HG03571 (cell line): Measurements from ENCODE around the gene IL23R.

Experiments
- ATAC-seq: cut with Tn5 transposase; IDR thresholded peaks from one replicate; pipeline ENCODE4 v1.9.1; 2021; ENCODE audit not compliant: unreplicated experiment

Gene IL23R

DNA sequence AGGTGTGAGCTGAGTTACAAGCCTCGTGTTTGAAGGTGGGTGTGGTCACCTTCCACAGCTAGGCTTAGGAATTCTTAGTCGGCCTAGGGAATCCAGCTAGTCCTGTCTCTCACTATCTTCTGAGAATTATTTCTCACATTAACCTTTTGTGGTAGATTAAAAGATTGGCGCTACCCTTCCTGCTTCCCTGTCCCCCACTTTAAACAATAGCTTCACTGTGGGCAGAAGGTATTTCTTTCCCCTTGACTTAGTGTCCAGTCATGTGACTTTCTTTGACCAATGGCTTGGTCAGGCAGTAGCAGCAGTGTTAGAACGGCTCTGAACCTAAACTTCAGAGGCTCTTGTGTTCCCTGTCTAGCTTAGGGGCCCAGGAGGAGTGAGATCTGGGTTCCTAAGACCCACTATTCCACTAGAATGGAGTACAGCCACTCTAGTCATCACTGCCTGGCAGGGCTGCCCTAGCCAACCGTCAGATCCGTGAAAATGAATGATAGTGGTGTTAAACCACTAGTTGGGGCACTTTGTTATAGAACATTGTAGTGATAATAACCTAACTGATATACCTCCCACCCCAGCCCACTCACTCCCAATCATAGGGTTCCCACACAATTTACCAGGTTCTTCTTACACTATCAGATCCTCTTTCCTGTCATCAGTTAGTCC lies 17.6 kb upstream of the IL23R start:
- no peak for ATAC-seq

DNA sequence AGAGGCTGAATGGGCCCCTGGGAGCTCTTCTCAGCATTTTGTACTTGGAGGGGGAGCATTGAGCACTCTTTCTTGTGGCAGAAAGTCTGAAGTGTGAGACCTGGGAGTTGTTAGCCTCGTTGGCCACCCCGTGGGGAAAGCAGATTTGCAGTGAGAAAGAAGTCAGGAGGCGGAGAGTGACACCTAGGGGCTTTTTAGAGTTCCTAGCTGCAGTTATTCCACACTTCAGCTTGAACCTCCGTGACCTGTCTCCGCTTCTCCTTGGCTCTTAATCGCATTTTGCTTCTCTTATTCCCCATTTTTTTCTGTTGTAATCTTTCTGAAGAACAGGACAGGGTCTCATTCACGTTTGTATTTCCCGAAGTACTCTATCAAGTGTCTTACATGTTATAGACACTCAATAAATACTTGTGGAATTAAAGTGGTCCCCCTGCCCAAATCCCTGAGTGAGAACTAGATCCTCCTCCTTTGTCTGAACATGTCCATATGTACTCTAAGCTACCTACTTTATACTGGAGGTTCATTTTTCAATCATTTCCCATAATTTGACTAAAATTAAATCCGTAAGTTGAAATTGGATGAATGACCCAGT lies 17.0 kb upstream of the IL23R start:
- peak; percentile 91 for ATAC-seq

DNA sequence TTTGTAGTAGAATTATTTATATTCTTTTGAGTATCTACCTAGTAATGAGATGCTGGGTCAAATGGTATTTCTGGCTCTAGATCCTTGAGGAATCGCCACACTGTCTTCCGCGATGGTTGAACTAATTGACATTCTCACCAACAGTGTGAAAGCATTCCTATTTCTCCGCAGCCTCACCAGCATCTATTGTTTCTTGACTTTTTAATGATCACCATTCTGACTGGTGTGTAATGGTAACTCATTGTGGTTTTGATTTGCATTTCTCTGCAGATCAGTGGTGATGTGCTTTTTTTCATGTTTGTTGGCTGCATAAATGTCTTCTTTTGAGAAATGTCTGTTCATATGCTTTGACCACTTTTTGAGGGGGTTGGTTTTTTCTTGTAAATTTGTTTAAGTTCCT lies 15.3 kb upstream of the IL23R start:
- no peak for ATAC-seq

- no peak for ATAC-seq
Observed at GRCh38 chr1:67158401-67158800, 7.9 kb upstream of the IL23R start.

DNA sequence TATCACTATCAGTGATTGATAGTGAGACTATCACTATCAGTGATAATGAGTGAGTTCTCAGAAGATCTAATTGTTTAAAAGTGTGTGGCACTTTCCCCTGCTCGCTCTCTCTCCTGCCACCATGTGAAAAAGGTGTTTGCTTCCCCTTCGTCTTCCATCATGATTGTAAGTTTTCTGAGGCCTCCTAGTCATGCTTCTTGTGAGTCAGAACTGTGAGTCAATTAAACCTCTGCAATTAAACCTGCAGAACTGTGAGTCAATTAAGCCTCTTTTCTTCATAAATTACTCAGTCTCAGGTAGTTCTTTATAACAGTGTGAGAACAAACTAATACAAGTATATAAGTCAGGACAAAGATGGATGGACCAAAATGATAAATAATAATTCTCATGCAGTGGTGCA lies 7.0 kb upstream of the IL23R start:
- ATAC-seq = no peak

GRCh38 chr1:67162954-67163353 lies 3.3 kb upstream of the IL23R start:
- no peak for ATAC-seq

DNA sequence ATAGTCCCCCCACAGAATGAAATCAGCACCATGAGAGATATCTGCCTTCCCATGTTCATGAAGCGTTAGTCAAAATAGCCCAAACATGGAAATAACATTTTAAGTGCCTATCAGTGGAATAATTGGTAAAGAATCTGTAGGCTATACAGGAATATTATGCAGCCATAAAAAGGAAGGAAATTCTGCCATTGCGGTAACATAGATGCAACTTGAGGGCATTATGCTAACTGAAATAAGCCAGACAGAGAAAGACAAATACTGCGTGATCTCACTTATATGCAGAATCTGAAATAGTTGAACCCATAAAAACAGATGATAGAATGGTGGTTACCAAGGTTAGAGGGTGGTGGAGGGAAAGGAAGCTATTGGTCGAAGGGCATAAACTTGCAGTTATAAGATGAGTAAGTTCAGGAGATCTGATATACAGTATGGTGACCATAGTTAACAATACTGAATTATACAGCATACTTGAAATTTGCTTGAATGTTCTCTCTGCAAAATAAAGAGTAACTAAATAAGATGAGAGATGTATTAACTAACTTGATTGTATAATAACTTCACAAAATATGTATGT lies 699 bp upstream of the IL23R start:
- no peak for ATAC-seq

- no peak for ATAC-seq
Observed at GRCh38 chr1:67169496-67169895, 3.2 kb downstream of the IL23R start.

DNA sequence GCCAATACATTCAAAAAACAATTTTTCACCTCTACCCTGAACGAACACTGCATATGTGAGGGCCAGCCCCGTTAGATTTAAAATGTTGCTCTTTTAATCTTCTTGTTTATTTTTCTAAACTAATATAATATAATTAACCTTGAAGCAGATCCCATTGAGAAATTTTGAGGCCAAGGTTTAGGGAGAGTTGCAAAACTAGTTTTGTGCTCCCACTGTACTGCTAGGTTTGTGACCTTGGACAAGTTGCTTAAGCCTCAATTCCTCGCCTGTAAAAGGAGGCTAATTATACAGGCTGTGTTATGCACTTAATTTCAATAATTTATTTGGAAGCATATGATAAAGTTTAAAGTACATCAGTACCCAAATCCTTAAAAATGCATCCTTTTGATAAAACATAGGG lies 3.7 kb downstream of the IL23R start:
- ATAC-seq = no peak

DNA sequence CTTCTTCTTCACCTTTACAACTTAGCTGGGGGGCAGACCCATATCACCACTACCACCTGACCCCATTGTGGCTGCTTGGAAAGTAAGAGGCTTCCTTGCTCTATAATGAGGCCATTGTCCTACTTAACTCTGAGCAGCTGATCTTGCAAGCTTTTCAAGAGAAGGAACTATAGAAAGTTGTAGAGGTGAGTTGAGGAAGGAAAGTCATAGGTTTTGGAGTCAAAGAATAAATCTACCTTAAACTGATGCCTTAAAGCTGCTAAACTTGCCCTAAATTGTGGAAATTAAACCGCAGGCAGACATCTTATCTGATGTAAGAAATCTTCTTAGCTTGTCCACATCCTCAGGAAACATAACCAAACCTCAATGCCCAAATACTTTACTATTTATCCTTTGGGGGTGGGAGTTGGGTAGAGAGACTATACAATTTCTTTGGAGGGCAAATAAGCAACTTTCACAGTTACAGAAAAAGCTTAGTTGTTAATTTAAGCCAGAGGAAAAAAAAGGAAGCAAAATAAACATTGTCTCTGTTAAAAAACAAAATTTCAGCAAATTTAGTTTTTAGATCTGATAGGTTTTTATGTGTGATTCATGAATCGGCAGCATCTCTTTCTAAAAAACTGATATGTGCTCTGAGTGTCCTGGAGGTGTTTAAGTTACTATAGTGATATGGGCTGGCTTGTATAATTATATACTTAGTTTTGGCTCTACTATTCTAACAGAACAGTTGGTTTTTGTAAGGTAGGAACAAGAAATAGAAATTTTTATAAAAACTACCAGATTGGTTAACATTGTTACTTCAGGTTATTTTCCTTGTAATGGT lies 4.7 kb downstream of the IL23R start:
- no peak for ATAC-seq

DNA sequence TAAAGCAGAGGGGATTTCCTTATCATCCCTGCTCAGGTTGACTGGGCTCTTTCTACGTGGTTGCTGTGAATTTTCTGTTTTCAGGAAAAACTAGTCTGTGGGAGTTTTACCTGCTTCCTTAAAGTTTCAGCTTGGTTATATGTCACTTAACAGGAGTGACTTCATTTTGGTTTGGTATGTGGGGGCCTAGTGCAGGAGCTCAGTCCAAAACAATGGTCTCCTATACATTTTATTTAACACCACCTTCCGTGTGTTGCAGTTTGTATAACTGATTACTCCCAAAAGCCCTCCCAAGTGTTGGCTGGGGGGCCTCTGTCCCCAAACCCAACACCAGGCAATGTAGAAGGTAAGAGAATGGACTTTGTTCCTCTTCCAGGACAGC lies 5.3 kb downstream of the IL23R start:
- ATAC-seq = no peak

GRCh38 chr1:67171978-67172377 lies 5.7 kb downstream of the IL23R start:
- no peak for ATAC-seq

- no peak for ATAC-seq
Observed at GRCh38 chr1:67173988-67174387, 7.7 kb downstream of the IL23R start.

GRCh38 chr1:67174716-67175284 lies 8.5 kb downstream of the IL23R start:
- no peak for ATAC-seq

DNA sequence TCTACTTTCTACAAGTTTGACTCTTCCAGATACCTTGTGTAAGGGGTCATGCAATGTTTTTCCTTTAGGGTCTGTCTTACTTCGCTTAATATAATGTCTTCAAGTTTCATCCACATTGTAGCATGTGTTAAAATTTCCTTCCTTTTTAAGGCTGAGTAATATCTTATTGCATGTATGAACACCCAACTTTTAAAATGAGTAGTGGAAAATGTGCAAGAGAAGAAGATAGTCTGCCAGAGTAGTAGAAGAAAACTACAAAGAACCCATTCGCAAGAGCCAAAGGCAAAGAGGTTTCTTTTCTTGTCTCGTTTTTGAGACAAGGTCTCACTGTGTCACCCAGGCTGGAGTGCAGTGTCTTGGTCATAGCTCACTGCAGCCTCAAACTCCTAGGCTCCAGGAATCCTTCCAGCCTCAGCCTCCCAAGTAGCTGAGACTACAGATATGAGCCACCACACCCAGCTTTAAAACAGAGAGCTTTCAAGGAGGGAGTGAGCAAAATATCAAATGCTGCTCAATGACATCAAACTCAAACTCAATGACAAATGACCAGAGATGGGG lies 9.4 kb downstream of the IL23R start:
- no peak for ATAC-seq

DNA sequence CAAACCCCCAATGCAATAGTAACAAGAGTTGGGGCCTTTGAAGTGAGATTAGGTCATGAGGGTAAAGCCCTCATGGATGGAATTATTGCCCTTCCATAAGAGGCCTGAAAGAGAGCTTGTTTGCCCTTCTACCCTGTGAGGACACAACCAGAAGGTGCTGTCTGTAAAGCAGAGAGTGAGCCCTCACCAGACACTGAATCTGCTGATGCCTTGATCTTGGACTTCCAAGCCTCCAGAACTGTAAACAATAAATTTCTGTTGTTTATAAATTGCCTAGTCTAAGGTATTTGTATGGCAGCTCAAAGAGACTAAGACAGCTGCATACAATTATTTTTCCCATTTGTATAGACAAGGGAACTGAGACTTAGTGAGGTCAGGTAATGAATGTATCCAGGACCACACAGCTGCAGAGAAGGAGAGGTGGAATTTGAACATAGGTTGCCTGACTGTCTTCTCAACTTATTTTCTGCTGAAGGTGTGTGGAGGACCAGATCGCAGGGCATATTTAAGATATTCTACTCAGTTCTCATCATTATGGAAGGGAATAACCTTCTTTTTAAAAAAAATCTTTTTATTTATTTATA lies 18.7 kb downstream of the IL23R start:
- no peak for ATAC-seq

GRCh38 chr1:67188137-67188536 lies 21.9 kb downstream of the IL23R start:
- ATAC-seq = no peak

DNA sequence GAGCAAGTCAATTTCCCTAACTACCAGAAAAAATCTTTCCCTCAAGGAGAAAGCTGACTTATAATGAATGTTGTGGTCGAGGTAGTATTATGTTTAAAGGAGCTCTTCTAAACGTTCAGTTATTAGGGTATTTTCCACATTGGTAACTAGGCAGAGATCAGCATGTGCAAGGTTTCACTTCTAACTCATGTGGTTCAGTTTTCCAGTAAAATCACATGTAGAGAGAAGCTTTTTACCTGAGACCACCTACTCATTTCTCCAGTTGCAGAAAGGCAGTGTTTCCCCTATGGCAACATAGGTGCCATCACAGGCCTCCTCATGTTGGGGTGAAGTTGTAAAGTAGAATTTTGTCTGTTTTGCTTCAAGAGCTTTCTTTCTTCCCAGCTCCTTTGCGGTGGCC lies 23.7 kb downstream of the IL23R start:
- no peak for ATAC-seq

GRCh38 chr1:67190410-67190809 lies 24.2 kb downstream of the IL23R start:
- no peak for ATAC-seq

GRCh38 chr1:67190942-67191341 lies 24.7 kb downstream of the IL23R start:
- no peak for ATAC-seq
